Embryonic facial prominence (tissue), 1 donor: ENCODE results near the gene SLC27A6.
A peak's percentile ranks its signal among the peaks of the same experiment; 100 is the strongest.
"Not testable (repeated sequence)": the region's sequence is repeated elsewhere in the genome, so short reads cannot be mapped to it uniquely, and the experiment has no call there.

Source experiments
- DNase-seq: peaks from one replicate; pipeline ENCODE4 v3.0.0-alpha.2; 2016; ENCODE audit errors: extremely low spot score

Gene SLC27A6

DNA sequence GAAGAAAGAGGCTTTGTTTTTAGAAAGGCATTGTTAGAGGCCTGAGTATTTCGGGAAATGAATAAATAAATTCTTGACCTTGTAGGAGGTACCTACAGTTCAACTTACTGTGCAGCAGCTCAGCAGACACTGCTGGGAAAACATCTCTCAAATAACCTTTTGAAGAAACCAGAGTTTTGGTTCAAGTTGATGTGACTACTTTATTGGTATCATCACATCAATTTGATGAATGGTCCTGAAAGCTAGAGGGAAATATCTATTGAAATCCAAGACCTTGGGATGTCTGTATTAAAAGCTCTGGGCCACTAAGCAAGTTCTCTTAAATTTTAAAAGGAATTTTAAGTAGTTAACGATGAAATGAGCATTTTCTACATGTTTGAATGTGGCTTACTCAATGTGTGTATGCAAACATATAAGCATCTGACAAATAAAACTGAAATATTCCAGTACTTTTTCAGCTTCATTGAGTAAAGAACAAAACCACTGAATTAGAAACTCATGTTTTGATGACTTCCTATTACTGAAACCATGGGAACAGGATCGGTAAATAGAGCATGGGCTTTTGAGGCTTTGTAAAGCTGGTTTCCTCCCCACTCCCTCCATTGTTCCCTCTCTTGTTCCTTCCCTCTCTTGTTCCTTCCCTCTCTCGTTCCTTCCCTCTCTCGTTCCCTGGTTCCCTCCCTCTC lies 36.7 kb downstream of the SLC27A6 start:
- peak; percentile 57 for DNase-seq

GRCh38 chr5:129002527-129002842 lies 37.2 kb downstream of the SLC27A6 start:
- no peak for DNase-seq

DNA sequence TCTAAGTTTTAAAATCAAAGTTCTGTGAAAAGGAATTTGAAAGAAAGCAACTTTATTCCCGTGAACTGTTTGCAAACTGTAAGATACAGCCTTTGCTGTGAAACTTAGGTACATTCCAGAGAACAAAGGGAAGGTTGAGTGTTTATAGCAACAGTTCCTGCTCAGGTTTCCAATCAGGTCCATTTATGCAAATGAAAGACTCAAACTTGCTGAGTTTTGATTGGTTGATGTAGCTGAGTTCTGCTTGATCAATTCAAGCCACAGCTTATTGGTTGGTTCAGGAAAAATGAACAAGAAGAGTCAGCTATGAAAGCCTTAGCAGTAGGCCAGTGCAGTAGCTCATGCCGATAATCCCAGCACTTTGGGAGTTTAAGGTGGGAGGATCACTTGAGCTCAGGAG lies 37.9 kb downstream of the SLC27A6 start:
- no peak for DNase-seq

GRCh38 chr5:129014185-129014584 lies 48.9 kb downstream of the SLC27A6 start:
- no peak for DNase-seq

- DNase-seq: no peak
Observed at GRCh38 chr5:129018837-129019236, 53.5 kb downstream of the SLC27A6 start.

GRCh38 chr5:129019401-129019908 lies 54.2 kb downstream of the SLC27A6 start:
- no peak for DNase-seq

GRCh38 chr5:129020683-129021082 lies 55.4 kb downstream of the SLC27A6 start:
- DNase-seq: no peak

GRCh38 chr5:129021744-129022143 lies 56.5 kb downstream of the SLC27A6 start:
- DNase-seq: no peak

DNA sequence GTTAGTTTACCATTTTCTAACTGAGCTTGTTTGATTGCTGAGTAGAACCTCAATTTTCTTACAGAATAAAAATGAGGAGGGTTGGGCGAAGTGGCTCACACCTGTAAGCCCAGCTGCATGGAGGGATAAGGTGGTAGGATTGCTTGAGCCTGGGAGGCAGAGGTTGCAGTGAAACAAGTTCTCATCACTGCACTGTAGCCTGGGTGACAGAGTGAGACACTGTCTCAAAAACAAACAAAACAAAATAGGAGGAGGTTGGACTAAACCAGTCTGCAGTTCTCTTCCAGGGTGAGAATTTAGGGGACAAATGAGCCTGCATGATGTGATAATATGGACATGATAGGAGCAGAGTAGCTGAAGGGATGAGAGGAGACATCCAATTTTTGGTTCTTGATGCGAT lies 57.3 kb downstream of the SLC27A6 start:
- DNase-seq: no peak

DNA sequence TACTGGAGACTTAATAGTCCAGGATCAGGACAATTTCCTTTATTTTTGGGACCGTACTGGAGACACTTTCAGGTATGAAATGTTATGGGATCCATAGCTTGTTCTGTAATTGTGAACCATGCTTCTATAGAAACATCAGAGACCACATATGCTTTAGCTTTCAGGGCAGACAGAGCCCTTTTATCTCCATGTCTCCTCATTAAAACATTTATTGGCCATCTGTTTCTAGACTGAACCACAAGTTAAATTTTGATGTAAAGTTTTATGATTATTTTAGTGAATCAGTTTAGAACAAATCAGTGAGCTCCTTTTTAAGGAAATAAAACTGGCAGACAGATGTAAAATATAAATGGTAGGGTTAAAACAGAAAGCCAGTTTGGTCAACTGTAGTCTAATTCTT lies 62.0 kb downstream of the SLC27A6 start:
- DNase-seq: no peak

GRCh38 chr5:129031886-129032683 lies 66.8 kb downstream of the SLC27A6 start:
- DNase-seq: no peak

DNA sequence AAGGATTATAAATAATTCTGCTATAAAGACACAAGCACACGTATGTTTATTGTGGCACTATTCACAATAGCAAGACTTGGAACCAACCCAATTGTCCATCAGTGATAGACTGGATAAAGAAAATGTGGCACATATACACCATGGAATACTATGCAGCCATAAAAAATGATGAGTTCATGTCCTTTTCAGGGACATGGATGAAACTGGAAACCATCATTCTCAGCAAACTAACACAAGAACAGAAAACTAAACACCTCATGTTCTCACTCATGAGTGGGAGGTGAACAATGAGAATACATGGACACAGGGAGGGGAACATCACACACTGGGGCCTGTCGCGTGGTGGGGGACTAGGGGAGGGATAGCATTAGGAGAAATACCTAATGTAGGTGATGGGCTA lies 71.0 kb downstream of the SLC27A6 start:
- DNase-seq: not testable (repeated sequence)

DNA sequence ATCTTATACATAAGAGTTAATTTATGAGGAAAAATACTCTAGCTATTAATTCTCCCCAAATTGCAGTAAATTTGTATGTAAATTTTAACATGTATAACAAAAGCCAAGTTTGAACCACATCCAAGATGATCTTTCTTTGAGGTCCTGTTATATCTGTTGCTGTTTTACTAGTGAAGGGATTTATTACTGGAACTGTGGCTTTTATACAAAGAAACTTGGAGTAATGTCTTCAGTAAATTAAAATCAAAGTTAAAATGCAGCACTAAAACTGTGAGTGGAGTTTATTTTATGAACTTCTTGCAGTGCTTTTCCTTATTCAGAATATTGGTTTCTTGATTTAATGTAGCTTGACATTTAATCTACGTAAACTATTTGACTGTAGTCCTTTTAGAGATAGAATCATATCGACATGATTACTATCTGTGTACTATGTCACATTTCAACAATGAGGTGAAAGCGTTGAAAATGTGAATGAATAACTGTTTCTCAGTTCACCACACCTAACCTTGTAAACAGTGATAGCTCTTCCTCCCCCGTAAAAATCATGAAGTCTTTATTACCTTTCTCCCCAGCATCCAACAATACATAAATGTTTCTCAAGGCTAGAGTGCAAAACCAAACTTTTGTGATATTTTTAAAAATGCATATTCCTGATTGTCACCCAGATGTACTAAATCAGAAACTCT lies 76.1 kb downstream of the SLC27A6 start:
- DNase-seq: no peak

- DNase-seq: no peak
Observed at GRCh38 chr5:129042306-129042705, 77.0 kb downstream of the SLC27A6 start.

DNA sequence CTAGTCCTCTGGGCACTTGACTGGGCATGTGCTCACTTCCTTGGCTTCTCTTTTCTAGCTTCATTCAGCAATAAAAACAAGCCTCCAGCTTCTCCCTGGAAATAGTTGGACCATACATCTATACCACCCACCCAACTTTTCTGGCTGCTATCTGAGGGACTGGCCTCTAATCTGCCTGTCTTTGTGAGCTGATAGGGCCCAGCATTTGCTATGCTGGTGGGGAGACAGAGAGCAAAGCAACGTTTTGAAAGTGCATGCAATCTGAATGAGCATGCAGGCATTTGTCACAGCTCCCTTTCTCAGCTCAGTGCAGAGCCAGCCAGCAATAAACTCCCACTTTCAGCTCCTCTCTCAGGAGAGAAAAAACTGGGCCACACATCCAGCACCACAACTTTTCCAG lies 78.6 kb downstream of the SLC27A6 start:
- no peak for DNase-seq

GRCh38 chr5:129046151-129046550 lies 80.9 kb downstream of the SLC27A6 start:
- no peak for DNase-seq

DNA sequence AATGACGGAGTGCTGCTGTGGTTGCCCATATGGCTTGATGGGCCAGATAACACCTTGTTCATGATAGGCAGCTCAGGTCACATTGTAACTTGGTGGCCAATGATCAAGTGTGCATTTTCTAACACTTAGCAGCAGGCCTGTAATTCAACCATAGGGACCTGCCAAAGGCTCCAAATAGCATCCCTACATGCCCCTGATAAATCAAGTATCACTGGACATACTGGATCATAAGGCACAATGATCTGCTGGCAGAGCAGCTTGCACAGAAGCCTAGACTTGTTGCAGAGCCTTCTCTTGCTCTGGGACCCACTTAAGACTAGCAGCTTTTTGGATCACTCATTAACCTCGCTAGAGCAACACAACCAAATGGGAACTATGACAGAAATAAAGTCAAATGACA lies 83.2 kb downstream of the SLC27A6 start:
- no peak for DNase-seq

GRCh38 chr5:129049126-129049799 lies 84.0 kb downstream of the SLC27A6 start:
- DNase-seq: no peak

DNA sequence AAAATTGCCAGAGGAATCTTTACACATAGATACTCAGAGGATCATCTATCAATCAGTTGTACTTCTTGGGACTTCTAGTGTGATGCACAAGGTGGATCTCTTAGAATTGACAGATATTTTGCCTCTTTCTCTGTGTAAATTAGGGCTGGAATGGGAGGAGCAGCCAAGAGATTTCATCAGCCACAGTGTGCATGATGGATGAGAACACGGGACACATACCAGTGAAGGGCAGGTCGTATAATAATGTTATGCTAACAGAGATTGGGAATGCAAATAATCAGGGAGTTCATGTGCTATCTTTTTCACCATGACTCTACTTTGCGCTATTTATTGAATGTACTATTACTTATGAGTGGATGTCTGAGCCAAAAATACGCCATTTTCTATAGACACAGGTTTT lies 86.0 kb downstream of the SLC27A6 start:
- no peak for DNase-seq

DNA sequence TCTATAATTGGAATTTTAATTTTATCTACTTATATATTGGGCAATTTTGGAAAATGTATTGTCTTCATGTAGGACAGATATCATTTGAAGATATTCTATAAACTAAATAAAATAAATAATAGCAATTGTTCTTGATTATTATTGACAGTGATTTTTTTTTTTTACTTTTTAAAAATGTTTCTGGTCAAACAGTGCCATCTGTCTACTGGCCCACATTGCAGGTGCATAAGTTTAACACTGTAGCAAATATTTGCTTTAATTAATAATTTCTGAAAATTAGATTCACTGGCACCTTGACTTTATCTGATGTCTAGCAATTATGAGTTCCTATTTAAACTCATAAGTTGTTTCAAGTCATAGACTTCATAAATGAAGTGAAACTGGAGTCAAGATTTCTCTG lies 88.2 kb downstream of the SLC27A6 start:
- no peak for DNase-seq

- DNase-seq: no peak
Observed at GRCh38 chr5:129057329-129057728, 92.0 kb downstream of the SLC27A6 start.

DNA sequence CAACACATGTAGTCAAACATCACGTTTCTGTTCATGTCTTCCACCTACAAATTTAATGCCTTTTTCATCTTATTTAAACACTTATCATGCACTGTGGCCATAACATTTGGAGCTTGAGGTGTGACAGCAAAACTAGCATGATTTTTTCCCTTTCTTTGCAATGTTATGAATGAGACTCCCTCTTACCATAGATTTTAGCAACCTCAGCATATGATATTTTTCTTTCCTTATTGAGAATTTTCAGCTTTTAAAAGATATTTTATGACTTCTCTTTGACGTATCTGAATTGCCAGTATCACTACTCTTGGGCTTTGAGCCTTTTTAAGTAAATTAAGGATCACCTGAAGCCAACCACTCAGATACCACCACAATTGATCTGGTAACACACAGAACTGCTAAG lies 96.6 kb downstream of the SLC27A6 start:
- no peak for DNase-seq
